Esophagus muscularis mucosa (tissue), 4 donors: ENCODE data around the gene GPRIN2. TPM values are rescaled to one million over a fixed set of nuclear protein-coding genes. Genes with fewer than 3 reads are reported as not detected.
"Not testable (repeated sequence)": the region's sequence is repeated elsewhere in the genome, so short reads cannot be mapped to it uniquely, and the experiment has no call there.

Experiments used
- DNase-seq: peaks from one replicate; pipeline ENCODE4 v3.0.0-alpha.2; 2017; ENCODE audit errors: extremely low spot score
- H3K27ac ChIP-seq, 4 donors: fragments of 200-600 bp; sonication (generic); replicated peaks in 1 of 4; 1 replicate in 3 of 4; 2 replicates in 1 of 4; pipeline ENCODE4 v1.5.1; 2016 to 2019; ENCODE audit warnings: mild to moderate bottlenecking in 1 of 4
- H3K27me3 ChIP-seq, 4 donors: fragments of 200-600 bp; sonication (generic); one replicate each; pipeline versions ENCODE4 v1.5.1 to v1.6.0; 2016 to 2019
- H3K36me3 ChIP-seq, 4 donors: fragments of 200-600 bp; sonication (generic); one replicate each; pipeline ENCODE4 v1.5.1; 2016 to 2019
- H3K4me1 ChIP-seq, 4 donors: fragments of 200-600 bp; sonication (generic); one replicate each; pipeline ENCODE4 v1.5.1; 2016 to 2019
- H3K4me3 ChIP-seq, 4 donors: fragments of 200-600 bp; sonication (generic); 1 replicate in 2 of 4; 2 replicates in 2 of 4; pipeline ENCODE4 v1.5.1; 2016 to 2019; ENCODE audit warnings: mild to moderate bottlenecking in 4 of 4, moderate library complexity in 1 of 4
- H3K9me3 ChIP-seq, 4 donors: fragments of 200-600 bp; sonication (generic); 1 replicate in 3 of 4; 2 replicates in 1 of 4; pipeline ENCODE4 v1.5.1; 2016 to 2019
- EP300 ChIP-seq: sonication (generic); formaldehyde crosslinking; IDR thresholded peaks from one replicate; pipeline ENCODE4 v1.6.1; 2017; ENCODE audit warnings: antibody characterized with exemption
- POLR2A ChIP-seq: fragments of 450-650 bp; IDR thresholded peaks from one replicate; pipeline ENCODE4 v1.6.1; 2017; ENCODE audit warnings: antibody characterized with exemption, moderate library complexity, mild to moderate bottlenecking, low read depth
- POLR2AphosphoS5 ChIP-seq, 2 donors: sonication (generic); formaldehyde crosslinking; IDR thresholded peaks; one replicate each; pipeline ENCODE4 v1.6.1; 2017; ENCODE audit warnings: antibody characterized with exemption in 2 of 2
- WGBS: methylation state at CpG from one replicate; pipeline ENCODE4 v1.1.5; 2018; 5-methylcytosine and 5-hydroxymethylcytosine counted together
- intact Hi-C: fragments of 100-400 bp; cut with DNase I; formaldehyde crosslinking; loops from one replicate; pipeline ENCODE4 v1.15.1; 2023
- total RNA-seq, 4 donors: library from RNA; depleted of rRNA; stranded (reverse); fragments of >200 nt; gene quantifications; one replicate each; pipeline versions ENCODE4 v1.1.0 to v1.2.1, GENCODE V29; 2016
- TF ChIP-seq, protein P1 (sequence below), 3 experiments: fragments of 200-600 bp in 2 of 3; fragments of 450-650 bp in 1 of 3; sonication (generic) in 2 of 3; IDR thresholded peaks; one replicate each; pipeline ENCODE4 v1.5.1; 2017 to 2019; ENCODE audit warnings: antibody characterized with exemption in 3 of 3, mild to moderate bottlenecking in 2 of 3, moderate library complexity in 1 of 3

The GPRIN2 gene
- total RNA-seq, 4 donors from 2014 or later = 1.3 to 2.2 TPM; not detected in 2

GRCh38 chr10:46534828-46535524 is 21.5 kb downstream of the GPRIN2 start:
- H3K27ac ChIP-seq = no peak overlapping the region
- peaks cover 0 to 9% (median 0%) of the 10 kb centered on the region in 4 donors for H3K27me3 ChIP-seq
- intact Hi-C loops = no loop called here
- 89% methylated on average over 6 of the region's 6 CpGs for WGBS
- no peaks in the 10 kb centered on the region for H3K36me3 ChIP-seq
- DNase-seq = no peak
- H3K4me1 ChIP-seq = peaks cover 0 to 16% (median 11%) of the 10 kb centered on the region in 4 donors
- H3K4me3 ChIP-seq = no peak overlapping the region
- TF ChIP-seq EP300 (no peak), POLR2A (no peak), POLR2AphosphoS5 (IDR thresholded peaks at IDR 0.05) (no peak)
- TF ChIP-seq, protein P1, sequence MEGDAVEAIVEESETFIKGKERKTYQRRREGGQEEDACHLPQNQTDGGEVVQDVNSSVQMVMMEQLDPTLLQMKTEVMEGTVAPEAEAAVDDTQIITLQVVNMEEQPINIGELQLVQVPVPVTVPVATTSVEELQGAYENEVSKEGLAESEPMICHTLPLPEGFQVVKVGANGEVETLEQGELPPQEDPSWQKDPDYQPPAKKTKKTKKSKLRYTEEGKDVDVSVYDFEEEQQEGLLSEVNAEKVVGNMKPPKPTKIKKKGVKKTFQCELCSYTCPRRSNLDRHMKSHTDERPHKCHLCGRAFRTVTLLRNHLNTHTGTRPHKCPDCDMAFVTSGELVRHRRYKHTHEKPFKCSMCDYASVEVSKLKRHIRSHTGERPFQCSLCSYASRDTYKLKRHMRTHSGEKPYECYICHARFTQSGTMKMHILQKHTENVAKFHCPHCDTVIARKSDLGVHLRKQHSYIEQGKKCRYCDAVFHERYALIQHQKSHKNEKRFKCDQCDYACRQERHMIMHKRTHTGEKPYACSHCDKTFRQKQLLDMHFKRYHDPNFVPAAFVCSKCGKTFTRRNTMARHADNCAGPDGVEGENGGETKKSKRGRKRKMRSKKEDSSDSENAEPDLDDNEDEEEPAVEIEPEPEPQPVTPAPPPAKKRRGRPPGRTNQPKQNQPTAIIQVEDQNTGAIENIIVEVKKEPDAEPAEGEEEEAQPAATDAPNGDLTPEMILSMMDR (IDR thresholded peaks at IDR 0.05) = no peak
- H3K9me3 ChIP-seq = no peaks in the 10 kb centered on the region

GRCh38 chr10:46532256-46532655 is 24.2 kb downstream of the GPRIN2 start:
- H3K27me3 ChIP-seq, H3K9me3 ChIP-seq, intact Hi-C loops, H3K27ac ChIP-seq, H3K36me3 ChIP-seq, DNase-seq, H3K4me3 ChIP-seq, H3K4me1 ChIP-seq: not testable (repeated sequence)
- 77% methylated on average over 1 of the region's 1 CpG for WGBS

DNA sequence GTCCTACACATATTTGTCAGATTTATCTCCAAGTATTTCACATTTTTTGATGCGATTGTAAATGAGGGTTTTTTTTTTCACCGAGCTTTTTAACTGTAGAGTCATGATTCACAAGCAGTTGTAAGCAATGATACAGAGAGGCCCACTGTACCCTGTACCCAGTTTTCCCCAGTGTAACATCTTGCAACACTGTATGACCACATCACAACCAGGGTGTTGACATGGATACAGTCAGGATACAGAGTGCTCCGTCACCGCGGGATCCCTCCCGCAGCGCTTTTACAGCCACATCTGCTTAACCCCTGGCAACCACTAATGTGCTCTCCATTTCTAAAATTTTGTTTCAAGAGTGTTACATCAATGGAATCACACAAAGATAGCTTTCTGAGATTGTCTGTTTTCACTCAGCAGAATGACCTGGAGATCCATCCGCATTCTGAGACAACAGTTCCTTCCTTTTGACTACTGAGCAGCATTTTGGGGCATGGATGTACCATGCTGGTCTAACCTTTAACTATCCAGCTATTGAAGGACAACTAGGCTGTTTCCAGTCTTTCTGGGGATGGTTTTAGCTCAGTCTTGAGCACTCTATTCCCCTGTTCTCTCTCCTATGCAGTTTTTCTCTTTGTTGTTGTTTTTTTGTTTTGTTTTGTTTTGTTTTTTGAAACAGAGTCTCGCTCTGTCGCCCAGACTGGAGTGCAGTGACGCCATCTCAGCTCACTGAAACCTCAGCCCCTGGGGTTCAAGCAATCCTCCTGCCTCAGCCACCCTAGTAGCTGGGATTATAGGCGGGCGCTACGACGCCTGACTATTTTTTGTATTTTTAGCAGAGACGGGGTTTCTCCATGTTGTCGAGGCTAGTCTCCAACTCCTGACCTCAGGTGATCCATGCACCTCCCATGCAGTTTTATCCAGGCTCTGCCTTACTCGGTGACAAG is 25.9 kb downstream of the GPRIN2 start:
- Histone ChIP-seq H3K9me3 (no peaks in the 10 kb centered on the region), H3K27me3 (peaks cover 0 to 1% (median 0%) of the 10 kb centered on the region in 4 donors), H3K27ac (no peak overlapping the region), H3K4me3 (no peak overlapping the region), H3K4me1 (no peaks in the 10 kb centered on the region), H3K36me3 (no peaks in the 10 kb centered on the region)
- 84% methylated on average over 18 of the region's 18 CpGs for WGBS
- intact Hi-C loops = no loop called here
- no peak for DNase-seq
- TF ChIP-seq POLR2AphosphoS5 (IDR thresholded peaks at IDR 0.05) = no peak
- no peak for TF ChIP-seq POLR2A
- TF ChIP-seq, protein P1 (IDR thresholded peaks at IDR 0.05) = no peak
- no peak for TF ChIP-seq EP300

- DNase-seq, H3K4me3 ChIP-seq, intact Hi-C loops, H3K36me3 ChIP-seq, H3K4me1 ChIP-seq, H3K27me3 ChIP-seq, H3K9me3 ChIP-seq, H3K27ac ChIP-seq: not testable (repeated sequence)
- WGBS = 88% methylated on average over 7 of the region's 7 CpGs
Measured at GRCh38 chr10:46529742-46530141, 26.7 kb downstream of the GPRIN2 start.

- intact Hi-C loops = no loop called here
- no peaks in the 10 kb centered on the region for H3K27me3 ChIP-seq
- H3K4me1 ChIP-seq = peaks cover 0 to 7% (median 6%) of the 10 kb centered on the region in 4 donors
- TF ChIP-seq, protein P1 (IDR thresholded peaks at IDR 0.05) = no peak
- TF ChIP-seq POLR2A (no peak), POLR2AphosphoS5 (IDR thresholded peaks at IDR 0.05) (no peak), EP300 (no peak)
- no peaks in the 10 kb centered on the region for H3K9me3 ChIP-seq
- H3K36me3 ChIP-seq = no peaks in the 10 kb centered on the region
- no peak overlapping the region for H3K27ac ChIP-seq
- no peak for DNase-seq
- WGBS = 85% methylated on average over 9 of the region's 9 CpGs
- no peak overlapping the region for H3K4me3 ChIP-seq
Measured at GRCh38 chr10:46528675-46529615, 27.5 kb downstream of the GPRIN2 start.
